Tibial nerve (tissue), 4 donors: ENCODE results near the gene LTBP3. TPM values are rescaled to one million over a fixed set of nuclear protein-coding genes. Genes with fewer than 3 reads are reported as not detected.

Source experiments
- DNase-seq, 2 donors: peaks; one replicate each; pipeline ENCODE4 v3.0.0-alpha.2; 2019; ENCODE audit warnings: low spot score in 2 of 2
- H3K27ac ChIP-seq, 4 donors: fragments of 200-600 bp; sonication (generic) in 3 of 4; one replicate each; pipeline ENCODE4 v1.5.1; 2017 to 2019; ENCODE audit warnings: mild to moderate bottlenecking in 1 of 4
- H3K27me3 ChIP-seq, 2 donors: fragments of 200-600 bp; sonication (generic) in 1 of 2; one replicate each; pipeline versions ENCODE4 v1.5.1 to v1.6.0; 2017 to 2019
- H3K36me3 ChIP-seq, 3 donors: fragments of 200-600 bp; sonication (generic); one replicate each; pipeline ENCODE4 v1.5.1; 2018 to 2019
- H3K4me1 ChIP-seq, 4 donors: fragments of 200-600 bp; sonication (generic) in 3 of 4; one replicate each; pipeline ENCODE4 v1.5.1; 2017 to 2019
- H3K4me3 ChIP-seq, 4 donors: fragments of 200-600 bp; sonication (generic) in 3 of 4; one replicate each; pipeline ENCODE4 v1.5.1; 2017 to 2019; ENCODE audit warnings: mild to moderate bottlenecking in 1 of 4, moderate library complexity in 1 of 4
- H3K9me3 ChIP-seq, 4 donors: fragments of 200-600 bp; sonication (generic) in 3 of 4; one replicate each; pipeline ENCODE4 v1.5.1; 2017 to 2019
- EP300 ChIP-seq, 2 donors: sonication (generic); formaldehyde crosslinking; IDR thresholded peaks; one replicate each; pipeline ENCODE4 v1.6.1; 2017; ENCODE audit warnings: antibody characterized with exemption in 2 of 2, mild to moderate bottlenecking in 1 of 2
- POLR2A ChIP-seq, 2 donors: fragments of 450-650 bp; IDR thresholded peaks; one replicate each; pipeline ENCODE4 v1.6.1; 2017; ENCODE audit warnings: antibody characterized with exemption in 2 of 2, mild to moderate bottlenecking in 2 of 2, moderate library complexity in 2 of 2
- WGBS, 2 donors: methylation state at CpG; one replicate each; pipeline ENCODE4 v1.1.5; 2018; 5-methylcytosine and 5-hydroxymethylcytosine counted together
- total RNA-seq, 4 donors: library from RNA; depleted of rRNA; stranded (reverse); fragments of >200 nt; gene quantifications; one replicate each; pipeline ENCODE4 v1.1.0, GENCODE V29; 2016
- TF ChIP-seq, protein P1 (sequence below), 5 experiments: fragments of 200-600 bp in 3 of 5; fragments of 450-650 bp in 2 of 5; sonication (generic) in 3 of 5; IDR thresholded peaks; one replicate each; pipeline ENCODE4 v1.5.1; 2016 to 2019; ENCODE audit warnings: antibody characterized with exemption in 5 of 5, mild to moderate bottlenecking in 3 of 5, moderate library complexity in 2 of 5

The LTBP3 gene
- total RNA-seq, 4 donors from 2014 or later = 236 to 476 (median 386) TPM

DNA sequence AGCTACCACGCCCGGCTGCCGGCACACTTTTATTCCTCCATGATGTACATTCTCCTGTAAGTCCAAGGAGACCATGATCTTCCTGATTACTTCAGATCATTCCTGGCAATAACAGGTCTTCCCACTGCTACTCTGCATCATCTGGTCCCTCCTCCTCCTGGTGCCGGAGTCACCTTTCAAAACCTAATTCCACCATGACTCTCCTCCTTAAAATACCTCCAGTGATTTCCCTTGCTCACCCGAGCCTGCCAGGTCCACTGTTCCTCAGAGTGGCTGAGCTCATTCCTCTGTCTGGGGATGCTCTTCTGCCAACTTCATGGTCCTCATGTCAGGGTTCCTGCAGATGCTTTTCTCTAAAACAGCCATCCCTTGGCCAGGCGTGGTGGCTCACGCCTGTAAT, 3.9 kb upstream of the LTBP3 start:
- Histone ChIP-seq H3K9me3 (no peaks in the 10 kb centered on the region), H3K4me1 (peaks cover 0 to 50% (median 33%) of the 10 kb centered on the region in 4 donors), H3K27ac (no peak overlapping the region), H3K4me3 (no peak overlapping the region), H3K36me3 (peaks cover 0 to 5% (median 0%) of the 10 kb centered on the region in 3 donors), H3K27me3 (no peaks in the 10 kb centered on the region)
- no peak for DNase-seq
- TF ChIP-seq EP300 (IDR thresholded peaks at IDR 0.05) (no peak), POLR2A (IDR thresholded peaks at IDR 0.05) (no peak)
- TF ChIP-seq, protein P1, sequence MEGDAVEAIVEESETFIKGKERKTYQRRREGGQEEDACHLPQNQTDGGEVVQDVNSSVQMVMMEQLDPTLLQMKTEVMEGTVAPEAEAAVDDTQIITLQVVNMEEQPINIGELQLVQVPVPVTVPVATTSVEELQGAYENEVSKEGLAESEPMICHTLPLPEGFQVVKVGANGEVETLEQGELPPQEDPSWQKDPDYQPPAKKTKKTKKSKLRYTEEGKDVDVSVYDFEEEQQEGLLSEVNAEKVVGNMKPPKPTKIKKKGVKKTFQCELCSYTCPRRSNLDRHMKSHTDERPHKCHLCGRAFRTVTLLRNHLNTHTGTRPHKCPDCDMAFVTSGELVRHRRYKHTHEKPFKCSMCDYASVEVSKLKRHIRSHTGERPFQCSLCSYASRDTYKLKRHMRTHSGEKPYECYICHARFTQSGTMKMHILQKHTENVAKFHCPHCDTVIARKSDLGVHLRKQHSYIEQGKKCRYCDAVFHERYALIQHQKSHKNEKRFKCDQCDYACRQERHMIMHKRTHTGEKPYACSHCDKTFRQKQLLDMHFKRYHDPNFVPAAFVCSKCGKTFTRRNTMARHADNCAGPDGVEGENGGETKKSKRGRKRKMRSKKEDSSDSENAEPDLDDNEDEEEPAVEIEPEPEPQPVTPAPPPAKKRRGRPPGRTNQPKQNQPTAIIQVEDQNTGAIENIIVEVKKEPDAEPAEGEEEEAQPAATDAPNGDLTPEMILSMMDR (IDR thresholded peaks at IDR 0.05) = no peak
- 88 to 92% methylated on average over 7 of the region's 7 CpGs for WGBS, 2 donors

DNA sequence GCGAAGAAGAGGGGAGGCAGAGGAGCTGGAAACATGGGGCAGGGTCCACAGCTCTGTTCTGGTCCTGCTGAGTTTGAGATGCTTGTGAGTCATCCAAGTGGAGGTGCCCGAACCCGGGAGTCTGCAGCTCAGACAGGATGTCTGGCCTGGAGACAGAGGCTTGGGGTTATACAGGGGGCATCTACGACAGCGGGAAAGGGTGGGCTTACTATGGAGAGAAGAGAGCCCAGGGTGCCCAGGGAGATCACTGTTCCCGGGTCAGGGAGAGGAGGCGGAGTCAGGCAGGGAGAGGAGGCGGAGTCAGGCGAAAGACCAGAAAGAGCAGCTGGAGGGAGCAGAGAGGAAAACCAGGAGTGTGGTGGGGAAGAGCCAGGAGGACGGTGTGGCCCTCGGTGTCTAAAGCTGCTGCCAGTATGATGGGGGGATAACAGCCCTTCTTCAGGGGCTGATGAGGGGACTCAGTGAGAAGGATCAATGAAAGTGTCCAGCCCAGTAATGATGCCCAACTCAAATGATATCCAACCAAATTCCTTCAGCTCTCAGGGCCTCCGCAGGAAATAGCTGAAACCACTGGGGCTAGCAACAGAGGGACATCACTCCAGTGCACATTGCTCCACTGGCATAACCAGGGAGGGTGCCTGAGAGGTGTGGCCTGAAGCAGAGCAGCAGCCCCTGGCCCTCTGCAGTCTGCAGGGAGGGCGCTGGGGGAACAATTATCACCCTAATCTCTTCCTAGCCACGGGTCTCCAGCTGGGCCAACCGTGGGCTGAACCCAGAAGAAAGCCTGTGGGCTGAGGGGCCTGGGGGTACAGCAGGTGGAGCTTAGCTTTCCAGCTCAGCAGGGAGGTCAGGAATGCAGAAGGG, 2.6 kb upstream of the LTBP3 start:
- Histone ChIP-seq H3K36me3 (no peaks in the 10 kb centered on the region), H3K4me1 (peaks cover 0 to 52% (median 45%) of the 10 kb centered on the region in 4 donors), H3K27ac (peak overlapping the region; percentile 95 to 98 (median 98)), H3K27me3 (no peaks in the 10 kb centered on the region), H3K9me3 (no peaks in the 10 kb centered on the region), H3K4me3 (no peak overlapping the region)
- TF ChIP-seq, protein P1 (IDR thresholded peaks at IDR 0.05) = no peak
- TF ChIP-seq EP300 (IDR thresholded peaks at IDR 0.05) = no peak
- no peak for TF ChIP-seq POLR2A (IDR thresholded peaks at IDR 0.05)
- 15 to 23% methylated on average over 15 of the region's 15 CpGs for WGBS, 2 donors
- peak in 1 of 2 donors; percentile 73 for DNase-seq

DNA sequence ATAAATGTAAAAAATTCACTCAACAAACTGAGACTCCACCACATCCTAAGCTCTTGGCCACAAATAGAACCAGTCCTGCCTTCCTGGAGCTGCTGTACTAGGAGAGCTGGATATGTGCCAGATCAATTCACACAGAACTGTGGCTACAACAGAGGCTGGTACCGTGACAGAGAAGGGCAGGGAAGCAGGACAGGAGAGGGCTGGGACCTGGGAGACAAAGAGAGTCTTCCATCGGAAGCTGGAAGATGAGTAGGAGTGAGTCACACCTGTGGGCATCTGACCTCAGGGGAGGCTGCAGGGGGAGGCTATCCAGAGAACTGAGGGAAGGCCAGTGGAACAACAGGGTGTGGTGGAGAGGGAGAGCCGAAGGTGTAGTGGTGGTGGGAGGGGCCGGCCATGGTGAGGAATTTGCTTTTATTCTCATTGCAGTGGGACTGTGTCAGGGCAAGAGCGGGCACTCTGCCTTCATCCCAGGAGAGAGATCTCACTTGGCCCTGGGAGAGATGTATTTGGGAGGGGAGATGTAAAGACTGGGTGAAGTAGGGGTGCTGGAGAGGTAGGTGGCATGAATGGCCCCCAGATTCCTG, 1.9 kb upstream of the LTBP3 start:
- TF ChIP-seq EP300 (IDR thresholded peaks at IDR 0.05) (no peak), POLR2A (IDR thresholded peaks at IDR 0.05) (no peak)
- TF ChIP-seq, protein P1 (IDR thresholded peaks at IDR 0.05) = no peak
- Histone ChIP-seq H3K4me3 (no peak overlapping the region), H3K36me3 (no peaks in the 10 kb centered on the region), H3K27me3 (no peaks in the 10 kb centered on the region), H3K4me1 (peaks cover 0 to 54% (median 49%) of the 10 kb centered on the region in 4 donors), H3K27ac (peak overlapping the region; percentile 95 to 98 (median 98)), H3K9me3 (no peaks in the 10 kb centered on the region)
- 32 to 38% methylated on average over 5 of the region's 5 CpGs for WGBS, 2 donors
- no peak for DNase-seq

DNA sequence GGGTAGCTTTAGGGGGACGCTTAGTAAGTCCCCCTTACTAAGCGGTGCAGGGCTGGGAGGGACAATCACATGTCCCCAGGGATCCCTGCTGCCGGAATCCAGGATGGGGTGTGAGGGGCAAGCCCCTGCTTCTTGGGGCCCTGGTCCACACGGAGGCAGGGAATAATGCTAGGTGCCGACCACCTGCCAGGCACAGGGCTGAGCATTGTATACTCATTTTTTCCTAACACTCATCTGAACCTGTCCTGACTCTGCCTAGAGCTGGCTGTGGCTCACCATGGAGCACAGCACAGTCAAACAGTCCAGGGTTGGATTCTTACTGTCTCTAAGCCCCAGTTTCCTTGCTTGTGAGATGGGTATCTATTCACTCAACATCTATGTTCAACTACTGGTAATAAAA, 1.4 kb upstream of the LTBP3 start:
- H3K4me1 ChIP-seq = peaks cover 0 to 59% (median 53%) of the 10 kb centered on the region in 4 donors
- no peak for DNase-seq

More for the DNA sequence above, 1.4 kb upstream of the LTBP3 start:
- no peak overlapping the region for H3K4me3 ChIP-seq
- no peaks in the 10 kb centered on the region for H3K9me3 ChIP-seq
- TF ChIP-seq POLR2A (IDR thresholded peaks at IDR 0.05) = no peak
- no peak for TF ChIP-seq EP300 (IDR thresholded peaks at IDR 0.05)
- TF ChIP-seq, protein P1 (IDR thresholded peaks at IDR 0.05) = no peak
- H3K36me3 ChIP-seq = no peaks in the 10 kb centered on the region
- peak overlapping the region; percentile 95 to 98 (median 98) for H3K27ac ChIP-seq
- no peaks in the 10 kb centered on the region for H3K27me3 ChIP-seq
- 63 to 65% methylated on average over 5 of the region's 5 CpGs for WGBS, 2 donors
